K562 (cell line): Measurements from ENCODE around the gene RPL27. TPM values are rescaled to one million over a fixed set of nuclear protein-coding genes. Genes with fewer than 3 reads are reported as not detected.

Source experiments
- BHLHE40 ChIP-seq: IDR thresholded peaks from 2 replicates; pipeline ENCODE4 v1.6.1; 2011; ENCODE audit warnings: low read length, improper control_type of control experiment
- CLOCK ChIP-seq: fragments of 250-450 bp; sonication (Bioruptor Pico); IDR thresholded peaks from 2 replicates; pipeline ENCODE4 v1.4.0; 2020; ENCODE audit warnings: mild to moderate bottlenecking, moderate library complexity, borderline replicate concordance
- CREBBP ChIP-seq: IDR thresholded peaks from one replicate; pipeline ENCODE4 v1.6.1; 2012; ENCODE audit warnings: low read depth, mild to moderate bottlenecking, control low read depth, inconsistent platforms, low read length
- DMBX1 ChIP-seq: fragments of 250-450 bp; sonication (Bioruptor Pico); IDR thresholded peaks from 2 replicates; pipeline ENCODE4 v1.8.0; 2022; ENCODE audit warnings: inconsistent platforms, mild to moderate bottlenecking, moderate library complexity, borderline replicate concordance
- GABPA ChIP-seq: fragments of 200-800 bp; sonication (Bioruptor generic); conservative IDR thresholded peaks from 2 replicates; pipeline ENCODE4 v1.6.1; 2016; ENCODE audit warnings: low read depth, missing genetic modification characterization, missing compliant biosample characterization
- HBP1 ChIP-seq: fragments of 450-650 bp; formaldehyde crosslinking; IDR thresholded peaks from 2 replicates; pipeline ENCODE4 v1.4.0; 2022; ENCODE audit warnings: missing genetic modification characterization
- HNRNPLL ChIP-seq: fragments of 200-400 bp; formaldehyde crosslinking; IDR thresholded peaks from 2 replicates; pipeline ENCODE4 v1.6.1; 2017; ENCODE audit warnings: low read length, low read depth, mild to moderate bottlenecking; ENCODE audit not compliant: poor library complexity, severe bottlenecking
- L3MBTL2 ChIP-seq: fragments of 450-650 bp; IDR thresholded peaks from 2 replicates; pipeline ENCODE4 v1.6.1; 2016; ENCODE audit warnings: mild to moderate bottlenecking, moderate library complexity
- MTA2 ChIP-seq: fragments of 450-650 bp; IDR thresholded peaks from 2 replicates; pipeline ENCODE4 v1.6.1; 2016; ENCODE audit warnings: low read depth
- NFYB ChIP-seq: IDR thresholded peaks from 2 replicates; pipeline ENCODE4 v1.6.1; 2011; ENCODE audit warnings: mild to moderate bottlenecking, moderate library complexity; ENCODE audit not compliant: insufficient read length; ENCODE audit errors: extremely low read depth
- NKRF ChIP-seq: fragments of 450-650 bp; IDR thresholded peaks from 2 replicates; pipeline ENCODE4 v1.6.1; 2016; ENCODE audit warnings: borderline replicate concordance
- PHF21A ChIP-seq: fragments of 450-650 bp; IDR thresholded peaks from 2 replicates; pipeline ENCODE4 v1.6.1; 2017; ENCODE audit warnings: low read depth, borderline replicate concordance
- PHTF2 ChIP-seq: fragments of 250-450 bp; sonication (Bioruptor Pico); IDR thresholded peaks from 2 replicates; pipeline ENCODE4 v1.5.0; 2021; ENCODE audit warnings: mild to moderate bottlenecking
- SRSF3 ChIP-seq: fragments of 200-400 bp; formaldehyde crosslinking; IDR thresholded peaks from 2 replicates; pipeline ENCODE4 v1.6.1; 2016; ENCODE audit warnings: mild to moderate bottlenecking, low read length, moderate library complexity; ENCODE audit not compliant: insufficient read depth
- TAF1 ChIP-seq: IDR thresholded peaks from 2 replicates; pipeline ENCODE4 v1.6.1; 2011; ENCODE audit warnings: mild to moderate bottlenecking, low read length, moderate library complexity; ENCODE audit not compliant: insufficient read depth, control insufficient read depth, severe bottlenecking; ENCODE audit errors: extremely low read depth
- VEZF1 ChIP-seq: fragments of 200-800 bp; sonication (Bioruptor generic); IDR thresholded peaks from 2 replicates; pipeline ENCODE4 v1.6.1; 2017; ENCODE audit warnings: missing genetic modification characterization, missing compliant biosample characterization
- ZBTB8A ChIP-seq: fragments of 450-650 bp; IDR thresholded peaks from 2 replicates; pipeline ENCODE4 v1.6.1; 2018; ENCODE audit warnings: mild to moderate bottlenecking, moderate library complexity; ENCODE audit not compliant: partially characterized antibody
- ZNF512 ChIP-seq: IDR thresholded peaks from 2 replicates; pipeline ENCODE4 v1.6.1; 2016; ENCODE audit warnings: missing genetic modification characterization, missing compliant biosample characterization
- polyA plus RNA-seq, 8 experiments: library from polyadenylated mRNA; depleted of rRNA in 4 of 8; stranded (reverse) in 5 of 8; unstranded in 3 of 8; fragments of >200 nt; fragmentation: Nextera tagmentation in 2 of 8; fragmentation: Illumina TruSeq in 1 of 8; extraction: Ambion mirVana in 2 of 8; extraction: Trizol in 1 of 8; gene quantifications; 2 replicates each; pipeline versions ENCODE4 v1.2.1 to v1.2.3, GENCODE V29; 2011 to 2014; ENCODE audit warnings: inconsistent platforms in 1 of 8, missing spikeins in 1 of 8
- total RNA-seq, 7 experiments: library from RNA; depleted of rRNA in 6 of 7; stranded (reverse); fragments of >200 nt in 6 of 7; fragmentation: Illumina TruSeq in 2 of 7; extraction: Trizol in 2 of 7; gene quantifications; 2 replicates each; pipeline versions ENCODE4 v1.2.1 to v1.2.3, GENCODE V29; 2011 to 2021; ENCODE audit warnings: low replicate concordance in 1 of 7

The RPL27 gene
- total and polyA plus RNA-seq, 9 of the 15 experiments (the other 6 are each of a cell fraction or from before 2014, with no cell fraction given) = 1,539 to 6,155 (median 3,710) TPM

- no peak for TF ChIP-seq PHTF2 (CRISPR knock-in tag)
- TF ChIP-seq NKRF = peak; percentile 90
- no peak for TF ChIP-seq SRSF3
- peak; percentile 62 for TF ChIP-seq HNRNPLL
- peak; percentile 64 for TF ChIP-seq L3MBTL2
- TF ChIP-seq GABPA = no peak
- no peak for TF ChIP-seq CREBBP
- no peak for TF ChIP-seq ZNF512
- TF ChIP-seq TAF1 = peak; percentile 30
- peak; percentile 75 for TF ChIP-seq VEZF1
- no peak for TF ChIP-seq PHF21A
- TF ChIP-seq CLOCK (CRISPR knock-in tag) = no peak
- no peak for TF ChIP-seq NFYB
- TF ChIP-seq DMBX1 (CRISPR knock-in tag) = no peak
- no peak for TF ChIP-seq ZBTB8A
- no peak for TF ChIP-seq MTA2
- peak; percentile 43 for TF ChIP-seq BHLHE40
- TF ChIP-seq HBP1 = no peak
These were observed 23.7 kb downstream of the RPL27 start, which contains the start of gene VAT1 (continued) for GRCh38 chr17:43021741-43022512.
